Activated T-helper 1 cell treated with Interleukin-2 at 50 U/mL for 16 hours (primary cell): ENCODE measurements around the gene MINDY3.
"Not testable (repeated sequence)": the region's sequence is repeated elsewhere in the genome, so short reads cannot be mapped to it uniquely, and the experiment has no call there.

Source experiments
- DNase-seq: peaks from one replicate; pipeline ENCODE4 v3.0.0-alpha.2; 2020; ENCODE audit warnings: low read depth

MINDY3 gene

DNA sequence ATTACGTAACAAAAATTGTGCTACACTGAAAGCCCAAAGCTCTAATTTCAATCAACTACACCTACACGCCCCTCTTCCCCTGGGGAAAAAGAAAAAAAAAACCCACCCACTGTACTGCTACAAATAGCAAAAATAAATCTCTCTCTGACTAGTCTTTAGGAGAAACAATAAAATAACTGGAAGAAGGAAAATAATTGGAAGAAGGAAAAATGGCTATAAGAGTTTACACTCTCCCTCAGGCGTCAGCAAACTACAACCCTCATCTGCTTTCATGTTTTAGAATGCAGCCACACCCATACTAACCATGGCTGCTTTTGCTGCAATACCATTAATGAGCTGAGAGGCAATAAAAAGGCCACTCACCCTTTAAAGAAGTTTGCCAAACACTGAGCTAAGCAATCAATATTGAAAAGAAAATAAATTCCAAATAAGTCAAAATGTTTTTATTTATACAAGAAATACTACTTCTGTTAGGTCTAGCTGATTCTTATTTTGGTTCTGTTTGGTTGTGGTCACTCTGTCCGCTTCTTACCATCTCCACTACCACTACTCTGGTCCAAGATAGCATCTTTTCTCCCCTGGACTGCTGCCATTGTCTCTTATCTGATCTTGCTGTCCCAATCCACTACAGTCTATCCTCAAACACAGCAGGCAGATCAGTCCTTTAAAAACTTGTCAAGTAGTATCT is 3.8 kb downstream of the MINDY3 start:
- DNase-seq, result no peak

DNA sequence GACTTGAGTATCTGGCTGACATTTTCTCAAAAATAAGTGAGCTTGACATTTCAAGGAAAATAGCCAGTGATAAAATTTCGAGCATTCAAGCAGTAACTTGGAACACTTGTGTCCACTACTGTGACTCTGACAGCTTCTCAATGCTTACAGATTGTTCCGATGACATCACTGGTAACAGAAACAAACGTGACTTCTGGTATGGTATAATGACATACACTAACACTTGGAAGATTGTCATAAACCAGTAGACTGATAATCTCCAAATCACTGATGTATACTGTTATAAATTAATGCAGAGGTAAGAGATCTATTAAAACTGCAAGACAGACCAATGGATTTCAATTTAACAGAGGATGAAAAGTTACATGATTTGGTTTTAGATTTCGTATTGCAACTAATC is 6.5 kb downstream of the MINDY3 start:
- no peak for DNase-seq

DNA sequence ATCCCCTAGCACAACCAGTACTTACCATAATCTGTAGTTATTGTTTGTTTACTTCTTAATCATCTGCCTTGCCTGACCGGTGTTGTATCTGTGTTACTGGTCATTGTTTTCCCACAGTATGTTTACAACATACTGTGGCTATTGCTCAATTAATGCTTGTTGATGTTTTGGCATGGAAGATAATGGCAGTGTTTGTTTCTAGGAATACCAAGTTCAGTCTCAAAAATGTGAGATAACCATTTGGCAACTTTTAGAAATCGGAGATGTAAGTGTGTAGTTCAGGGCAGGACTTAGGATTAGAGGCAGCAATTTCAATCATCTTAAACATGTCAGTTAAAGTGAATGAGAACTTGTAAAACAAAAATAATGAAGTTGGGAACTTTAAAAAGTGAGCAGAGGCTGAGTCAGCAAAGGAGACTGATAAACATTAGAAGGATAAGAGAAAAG is 8.2 kb downstream of the MINDY3 start:
- DNase-seq, result no peak

DNA sequence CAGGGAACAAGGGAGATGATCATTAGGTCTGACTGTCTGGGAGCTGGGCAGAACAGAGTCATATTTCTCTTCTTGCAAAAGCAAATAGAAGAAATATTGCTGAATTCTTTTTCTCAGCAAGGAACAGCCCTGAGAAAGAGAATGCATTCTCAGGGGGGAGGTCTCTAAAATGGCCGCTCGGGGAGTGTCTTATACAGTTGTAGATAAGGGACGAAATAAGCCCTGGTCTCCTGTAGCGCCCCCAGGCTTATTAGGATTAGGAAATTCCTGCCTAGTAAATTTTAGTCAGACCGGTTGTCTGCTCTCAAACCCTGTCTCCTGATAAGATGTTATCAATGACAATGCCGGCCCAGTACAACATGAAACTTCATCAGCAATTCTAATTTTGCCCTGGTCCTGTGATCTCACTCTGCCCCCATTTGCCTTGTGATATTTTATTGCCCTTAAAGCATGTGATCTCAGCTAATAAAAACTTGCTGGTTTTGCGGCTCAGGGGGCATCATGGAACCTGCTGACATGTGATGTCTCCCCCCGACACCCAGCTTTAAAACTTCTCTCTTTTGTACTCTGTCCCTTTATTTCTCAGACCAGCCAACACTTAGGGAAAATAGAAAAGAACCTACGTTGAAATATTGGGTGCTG is 9.8 kb downstream of the MINDY3 start:
- not testable (repeated sequence) for DNase-seq

DNA sequence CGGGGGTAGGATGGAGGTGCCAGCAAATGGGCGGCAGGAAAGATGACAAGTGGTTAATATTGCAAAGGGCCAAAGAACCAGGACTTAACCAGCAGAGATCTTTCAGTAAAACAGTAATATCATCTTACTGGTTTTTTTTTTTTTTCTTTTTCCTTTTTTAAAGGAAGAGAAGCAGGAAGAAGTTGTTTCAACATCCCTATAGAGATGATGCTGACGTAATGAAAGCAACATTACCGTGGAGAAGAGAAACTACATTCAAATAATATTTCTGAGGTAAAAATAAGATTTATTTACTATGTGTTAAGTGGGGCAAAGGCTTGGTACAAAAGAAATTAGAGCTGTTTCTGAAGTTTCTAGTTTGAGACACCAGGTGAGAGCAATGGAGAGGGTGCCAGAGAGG is 11.0 kb downstream of the MINDY3 start:
- no peak for DNase-seq

DNA sequence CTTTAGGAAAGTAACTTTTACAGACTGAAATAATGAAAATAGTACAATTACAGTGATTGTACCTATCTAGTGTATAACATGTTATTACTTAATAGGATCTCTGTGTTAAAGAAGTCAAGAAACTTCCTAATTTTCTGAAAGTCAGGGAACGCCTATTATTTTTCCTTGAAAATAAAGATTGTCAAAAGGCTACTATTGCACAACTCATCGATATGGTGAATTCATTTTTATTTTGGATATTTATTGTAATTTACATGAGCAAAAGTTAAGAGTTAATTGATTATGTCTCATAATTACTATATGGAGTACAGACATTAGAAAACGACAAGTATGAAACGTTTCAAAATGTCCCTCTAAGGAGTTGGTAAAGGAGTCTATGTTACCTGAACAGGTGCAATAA is 12.8 kb downstream of the MINDY3 start:
- no peak for DNase-seq

DNA sequence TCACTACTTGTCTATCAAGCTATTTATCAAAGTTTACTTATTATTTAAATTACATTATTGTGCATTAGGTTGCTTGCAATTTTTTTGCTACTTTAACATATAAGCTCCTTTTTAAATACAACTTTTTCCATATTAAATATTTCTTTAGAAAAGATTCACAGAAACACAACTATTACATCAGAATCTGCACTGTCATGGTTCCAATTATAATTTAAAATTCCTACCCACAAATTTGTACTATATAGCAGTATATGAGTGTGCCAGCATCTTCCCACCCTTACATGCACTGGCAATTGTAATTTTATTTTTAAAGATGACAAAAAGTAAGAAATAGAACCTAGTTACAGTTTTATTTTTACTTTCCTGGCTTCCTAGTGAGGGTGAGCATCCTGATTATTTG is 15.8 kb downstream of the MINDY3 start:
- no peak for DNase-seq

DNA sequence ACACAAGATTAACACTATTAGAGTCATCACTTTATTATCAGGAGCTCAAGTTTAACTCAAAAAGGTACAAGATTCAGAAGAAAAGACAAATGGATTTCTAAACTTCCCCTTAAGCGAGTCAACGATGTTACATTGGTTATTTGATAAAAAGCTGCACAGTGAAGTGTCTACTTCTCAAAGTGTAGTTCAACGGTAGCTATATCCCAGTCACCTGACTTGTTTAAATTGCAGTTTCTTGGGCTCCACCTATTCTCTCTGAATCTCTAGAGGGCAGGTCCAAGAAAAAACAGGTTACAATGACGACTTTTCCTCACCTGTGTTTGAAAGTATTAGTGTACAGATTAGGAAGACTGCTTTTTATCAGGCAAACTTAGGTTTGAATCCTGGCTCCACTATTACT is 16.6 kb downstream of the MINDY3 start:
- DNase-seq, result no peak

DNA sequence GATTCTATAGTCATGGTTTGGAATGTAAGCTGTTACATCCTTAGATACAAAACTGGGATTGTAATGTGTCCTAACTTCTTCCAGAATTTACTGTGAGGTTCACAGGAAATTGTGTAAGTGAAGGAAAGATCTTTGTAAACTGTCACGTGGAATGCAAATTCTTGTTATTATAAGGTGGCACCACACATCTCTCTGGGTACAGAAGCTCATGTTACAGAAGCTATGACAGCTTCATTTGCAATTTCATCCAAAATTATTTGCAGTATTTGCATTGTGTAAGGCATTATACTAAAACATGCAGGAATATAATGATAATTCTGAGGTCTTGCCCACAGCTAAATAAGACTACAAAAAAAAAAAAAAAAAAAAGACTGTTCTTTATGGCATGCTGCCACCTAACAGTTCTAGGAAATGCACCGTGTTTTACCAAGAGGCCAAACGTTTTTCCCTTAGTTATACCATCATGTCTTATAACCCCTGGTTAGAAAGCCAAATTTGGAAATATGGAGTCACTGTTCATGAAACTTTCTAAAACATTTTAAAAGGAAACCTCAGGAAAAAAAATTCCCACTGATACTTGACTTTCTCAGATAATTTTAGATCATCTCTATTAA is 17.6 kb downstream of the MINDY3 start:
- DNase-seq, result no peak

DNA sequence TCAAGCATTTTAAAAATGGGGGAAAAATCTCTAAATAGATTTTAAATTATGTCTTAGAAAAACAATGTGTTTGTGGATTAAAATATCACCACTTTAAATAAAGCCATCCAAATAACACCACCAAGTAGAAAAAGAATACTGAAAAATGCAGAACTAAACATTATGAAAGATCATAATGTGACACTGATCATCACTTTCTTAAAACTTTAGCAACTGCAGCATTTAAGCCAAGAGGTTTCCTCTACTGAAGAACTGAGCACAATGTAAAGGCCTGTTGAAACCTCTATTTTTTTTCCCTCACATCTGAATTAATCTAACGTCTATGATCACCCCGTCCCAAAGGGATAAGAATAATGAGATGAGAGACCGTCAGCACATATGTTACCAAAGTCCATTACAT is 18.6 kb downstream of the MINDY3 start:
- no peak for DNase-seq

DNA sequence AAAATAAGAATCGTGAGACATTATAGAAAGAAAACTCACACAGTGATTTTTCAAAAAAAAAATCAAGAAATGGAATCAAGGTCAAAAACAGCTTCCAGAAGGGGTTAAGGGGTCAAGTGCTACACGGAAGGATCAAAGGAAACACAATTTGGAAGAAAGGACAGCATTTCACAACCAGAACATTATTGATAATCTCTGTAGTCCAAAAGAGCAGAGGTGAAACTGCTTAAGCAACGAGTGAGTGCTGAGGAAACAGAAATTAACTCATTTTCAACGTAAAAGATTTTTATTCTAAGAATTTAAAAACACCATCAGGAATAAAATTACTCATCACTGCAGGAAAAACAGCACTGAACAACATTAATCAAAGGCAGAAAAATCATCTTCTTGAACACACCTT is 23.5 kb downstream of the MINDY3 start:
- no peak for DNase-seq

DNA sequence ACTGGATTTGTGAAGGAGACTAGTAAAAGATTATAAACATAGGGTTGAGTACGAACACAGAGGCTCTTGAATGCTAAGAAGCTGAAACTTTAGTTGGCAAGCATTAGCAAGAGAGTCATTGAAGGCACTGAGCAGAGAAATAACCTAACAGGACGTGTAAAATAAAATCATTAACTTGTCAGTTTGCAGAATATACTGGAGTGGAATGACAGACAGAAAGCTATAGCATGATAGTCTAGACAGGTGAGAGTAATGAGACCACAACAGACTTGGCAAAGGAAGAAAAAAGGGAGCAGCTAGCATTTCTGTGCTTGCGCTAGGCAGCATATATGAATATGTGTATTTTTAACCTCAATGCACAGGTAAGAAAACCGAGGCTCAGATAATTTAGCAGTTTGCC is 30.8 kb downstream of the MINDY3 start:
- no peak for DNase-seq

DNA sequence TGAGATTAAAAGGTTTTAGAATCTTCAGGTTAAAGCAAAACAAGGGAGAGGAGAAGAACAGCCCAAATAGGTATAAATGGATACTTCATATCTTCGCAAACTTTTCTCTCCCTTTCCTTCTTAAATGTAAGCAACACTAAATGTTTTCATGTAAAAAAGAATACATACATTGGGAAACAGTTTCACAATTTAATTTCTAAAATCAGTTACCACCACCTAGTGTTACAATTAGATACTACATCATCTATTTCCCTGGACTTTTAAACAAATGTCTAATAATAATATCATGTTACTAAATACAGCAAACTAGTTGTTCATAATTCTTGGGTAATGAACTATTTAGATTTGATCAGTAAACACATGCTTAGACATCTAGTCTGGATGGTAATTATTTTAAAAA is 35.8 kb downstream of the MINDY3 start:
- DNase-seq, result no peak

DNA sequence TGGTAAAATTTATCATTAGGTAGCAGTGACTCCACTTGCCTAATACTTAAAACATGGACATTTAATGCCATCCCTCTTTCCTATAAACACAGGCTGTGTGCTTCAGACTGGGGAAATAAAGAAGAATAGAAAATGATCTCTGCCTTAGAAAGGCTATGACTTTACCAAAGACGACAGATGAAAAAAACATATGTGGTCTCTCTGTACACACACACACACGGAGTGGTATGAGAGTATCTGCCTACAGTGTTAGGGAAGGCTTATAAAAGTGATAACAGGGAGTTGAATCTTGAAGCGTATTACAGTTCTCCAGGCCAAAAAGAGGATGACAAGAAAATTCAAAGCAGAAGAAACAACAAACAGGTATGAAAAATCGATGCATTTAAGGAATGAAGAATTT is 38.2 kb downstream of the MINDY3 start:
- DNase-seq, result no peak

DNA sequence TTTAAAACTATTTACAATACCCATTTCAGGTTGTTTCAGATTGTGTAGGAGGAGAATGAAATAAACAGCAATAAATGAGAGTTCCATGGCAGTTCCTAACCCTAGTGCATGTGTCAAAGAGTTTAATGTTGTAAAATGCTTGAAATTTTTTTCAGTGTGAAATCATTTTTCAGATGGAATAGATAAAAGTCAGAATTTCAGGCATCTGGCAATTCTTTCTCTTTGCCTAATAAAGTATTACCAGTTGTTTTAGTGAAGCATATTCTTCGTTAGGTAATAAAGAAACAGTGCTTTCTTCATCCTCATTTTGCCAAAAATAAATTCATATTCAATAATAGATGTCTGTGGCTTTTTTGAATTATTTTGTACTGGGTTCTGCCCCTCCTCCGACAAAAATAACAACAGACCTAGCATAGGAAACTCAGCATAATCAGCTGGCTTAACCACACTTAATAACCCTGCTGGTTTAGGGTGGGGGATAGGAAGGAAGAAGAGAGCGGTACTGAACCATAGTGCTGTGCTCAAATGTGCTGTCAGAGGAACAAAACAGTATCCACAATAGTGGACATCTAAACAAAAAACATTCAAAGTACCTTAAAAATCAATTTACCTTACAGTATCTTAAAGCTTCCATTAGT is 39.1 kb downstream of the MINDY3 start:
- no peak for DNase-seq

DNA sequence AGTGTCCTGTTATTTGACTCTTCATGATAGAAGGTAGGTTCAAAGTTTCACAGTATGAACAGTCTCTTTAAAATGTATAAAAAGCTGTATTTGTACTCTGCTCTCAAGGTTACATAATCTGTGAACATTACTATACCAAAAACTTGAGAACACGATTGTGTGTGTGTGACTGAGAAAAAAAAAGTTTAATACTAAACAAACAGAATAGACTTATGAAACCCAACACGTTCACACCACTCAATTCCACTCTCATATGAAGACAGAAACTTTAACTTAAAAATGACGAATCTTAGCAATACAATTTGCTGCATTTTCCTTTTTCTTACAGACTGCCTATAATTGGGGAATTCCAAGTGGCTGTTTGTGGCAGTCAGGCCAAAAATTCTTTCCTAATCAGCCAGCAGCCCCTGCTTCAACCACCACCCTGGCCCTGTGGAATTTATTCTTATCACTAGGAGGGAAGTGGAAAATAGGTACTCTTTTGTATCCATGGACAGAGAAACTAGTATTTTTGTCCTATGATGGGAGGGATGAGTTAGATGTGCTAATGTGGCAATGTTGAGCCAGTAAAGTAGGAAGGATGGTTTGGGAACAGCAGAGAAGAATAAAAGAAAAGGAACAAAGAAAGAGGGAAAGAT is 42.8 kb downstream of the MINDY3 start:
- DNase-seq, result no peak

DNA sequence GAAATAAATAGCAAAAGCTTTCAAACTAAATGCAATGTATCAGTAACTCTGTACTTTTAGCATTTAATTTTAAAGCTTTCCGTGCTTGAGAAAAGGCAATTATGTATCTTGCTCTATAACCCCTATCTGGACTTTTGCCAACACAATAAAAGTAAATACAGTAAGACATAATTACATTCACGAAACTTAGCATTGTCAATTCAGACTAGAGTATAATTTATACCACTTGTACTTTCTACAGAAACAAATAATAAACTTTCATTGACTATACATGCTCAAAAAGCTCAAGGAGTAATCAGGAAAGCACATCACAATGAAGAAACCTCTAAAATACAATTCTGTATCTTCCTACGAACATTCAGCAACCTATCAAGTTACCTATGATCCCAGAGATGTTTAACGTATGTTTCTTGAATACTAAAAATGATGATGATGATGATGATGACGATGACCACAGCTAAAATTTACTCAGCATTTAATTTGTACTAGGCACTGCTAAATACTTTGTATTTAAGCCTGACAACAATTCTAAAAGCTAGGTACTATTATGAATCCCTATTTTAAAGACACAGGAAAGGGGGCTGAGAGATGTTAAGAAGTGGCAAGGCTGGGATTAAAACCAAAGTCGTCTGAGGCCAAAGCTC is 44.9 kb downstream of the MINDY3 start:
- no peak for DNase-seq

DNA sequence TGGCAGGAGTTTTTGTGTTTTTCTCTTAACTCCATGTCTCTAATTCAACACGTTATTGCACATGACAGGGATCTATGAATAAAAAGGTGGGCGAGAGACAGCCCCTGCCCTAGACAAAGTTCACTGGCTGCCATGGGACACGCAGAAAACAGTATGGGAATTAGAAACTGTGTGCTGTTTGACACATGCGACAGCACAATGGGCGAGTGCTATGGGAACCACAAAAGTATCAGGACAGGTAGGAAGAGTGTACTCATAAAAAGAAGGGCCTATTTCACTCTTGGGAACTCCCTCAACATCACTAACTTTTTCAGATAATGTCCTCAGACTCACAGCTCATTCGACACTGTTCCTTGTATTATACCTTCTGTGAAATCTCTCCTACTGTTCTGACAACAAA is 45.7 kb downstream of the MINDY3 start:
- DNase-seq, result no peak

DNA sequence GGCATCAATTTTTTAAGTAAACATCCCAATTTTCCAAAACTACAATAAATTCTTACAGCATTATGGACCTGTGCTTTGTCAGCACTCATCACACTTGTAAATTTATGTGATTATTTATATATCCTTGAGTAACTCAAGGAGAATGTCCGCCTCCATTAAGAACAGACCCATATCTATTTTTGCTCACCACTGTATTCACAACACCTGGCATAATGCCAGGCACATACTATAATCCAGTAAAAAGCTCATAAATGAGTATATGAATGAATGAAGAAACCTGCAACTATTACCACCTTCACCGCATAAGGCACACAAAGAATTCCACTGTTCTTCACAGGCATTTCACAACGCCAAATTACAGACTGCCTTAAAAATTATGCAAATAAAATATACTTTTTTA is 46.9 kb downstream of the MINDY3 start:
- DNase-seq, result no peak

DNA sequence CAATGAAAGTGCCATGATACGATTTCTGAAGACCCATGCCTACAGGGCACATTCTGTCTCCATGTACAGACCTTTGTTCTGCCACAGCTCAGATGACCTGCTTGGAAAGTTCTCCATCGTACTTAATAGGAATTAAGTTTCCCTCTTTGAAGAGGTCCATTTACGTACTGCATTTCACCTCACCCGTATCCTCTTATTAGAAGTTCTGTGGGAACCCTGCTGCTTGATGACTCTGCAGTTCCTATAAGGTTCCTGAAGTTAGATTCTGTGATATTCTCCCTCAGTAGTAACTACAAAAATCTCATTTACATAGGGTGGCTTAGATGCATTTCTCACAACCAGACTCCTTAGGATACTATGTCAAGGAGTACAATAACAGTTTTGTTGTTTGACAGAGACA is 50.9 kb downstream of the MINDY3 start:
- no peak for DNase-seq

DNA sequence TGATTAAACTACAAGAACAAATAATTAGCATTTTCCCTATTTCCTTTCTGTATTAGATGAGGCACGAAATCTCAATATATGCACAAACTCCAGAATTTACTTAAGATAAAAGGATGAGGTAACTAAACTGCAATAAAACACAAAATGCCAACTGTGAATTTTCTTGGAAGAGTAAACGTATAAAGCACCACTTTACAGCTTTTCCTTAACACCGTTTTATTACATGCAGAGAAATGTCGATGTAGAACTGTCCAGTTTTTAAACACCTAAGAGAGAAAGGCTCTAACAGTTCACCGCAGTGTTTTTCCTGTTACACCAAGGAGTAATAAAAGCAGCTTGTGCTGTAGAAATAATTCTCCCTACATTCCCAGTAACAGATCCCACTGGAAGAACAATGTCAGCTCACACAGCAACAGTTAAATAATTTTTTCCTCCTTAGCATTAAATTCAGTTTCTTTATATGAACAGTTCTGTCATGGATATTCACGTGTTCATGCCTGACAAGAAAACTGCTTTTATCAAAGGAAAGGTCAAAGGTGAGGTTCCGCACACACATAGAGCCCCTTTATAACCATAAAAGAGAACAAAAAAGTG is 52.0 kb downstream of the MINDY3 start:
- DNase-seq, result no peak
